Liver (tissue), 9 donors: ENCODE results near the gene BEST3. TPM values are rescaled to one million over a fixed set of nuclear protein-coding genes. Genes with fewer than 3 reads are reported as not detected.

Experiments used
- DNase-seq: peaks from one replicate; pipeline ENCODE4 v3.0.0-alpha.2; 2017; ENCODE audit warnings: low spot score
- H3K27ac ChIP-seq, 2 donors: one replicate each; pipeline ENCODE4 v1.7.0; 2013; ENCODE audit warnings: inconsistent platforms in 2 of 2, low read length in 2 of 2, control low read depth in 1 of 2, low read depth in 1 of 2, mild to moderate bottlenecking in 1 of 2
- H3K27me3 ChIP-seq, 4 donors: one replicate each; pipeline versions ENCODE4 v1.6.1 to v1.7.0; 2013; ENCODE audit warnings: low read length in 3 of 4, inconsistent platforms in 1 of 4, mild to moderate bottlenecking in 1 of 4, moderate library complexity in 1 of 4; ENCODE audit not compliant: control insufficient read depth in 4 of 4, insufficient read depth in 4 of 4
- H3K36me3 ChIP-seq, 4 donors: one replicate each; pipeline versions ENCODE4 v1.6.1 to v1.7.0; 2013; ENCODE audit warnings: low read length in 3 of 4, mild to moderate bottlenecking in 3 of 4, low read depth in 1 of 4, moderate library complexity in 1 of 4; ENCODE audit not compliant: control insufficient read depth in 4 of 4, insufficient read depth in 3 of 4
- H3K4me1 ChIP-seq, 4 donors: one replicate each; pipeline versions ENCODE4 v1.6.1 to v1.7.0; 2013; ENCODE audit warnings: low read length in 3 of 4, mild to moderate bottlenecking in 3 of 4, moderate library complexity in 1 of 4; ENCODE audit not compliant: control insufficient read depth in 4 of 4, insufficient read depth in 4 of 4
- H3K4me3 ChIP-seq, 3 donors: one replicate each; pipeline versions ENCODE4 v1.6.1 to v1.7.0; 2013; ENCODE audit warnings: low read length in 3 of 3, control low read depth in 1 of 3, low read depth in 1 of 3, mild to moderate bottlenecking in 1 of 3
- H3K9ac ChIP-seq, 2 donors: one replicate each; pipeline ENCODE4 v1.7.0; 2013; ENCODE audit warnings: low read length in 2 of 2, mild to moderate bottlenecking in 2 of 2, moderate library complexity in 2 of 2, control low read depth in 1 of 2, low read depth in 1 of 2
- H3K9me3 ChIP-seq, 4 donors: one replicate each; pipeline versions ENCODE4 v1.6.1 to v1.7.0; 2013; ENCODE audit warnings: low read length in 3 of 4; ENCODE audit not compliant: control insufficient read depth in 4 of 4
- ATF3 ChIP-seq: IDR thresholded peaks from 2 replicates; pipeline ENCODE4 v1.6.1; 2016; ENCODE audit warnings: antibody characterized with exemption
- CTCF ChIP-seq: fragments of 150-350 bp; IDR thresholded peaks from 2 replicates; pipeline ENCODE4 v1.5.1; 2017; ENCODE audit warnings: improper control_type of control experiment, low read depth, low read length; ENCODE audit not compliant: missing input control
- EGR1 ChIP-seq, 2 donors: IDR thresholded peaks; 2 replicates each; pipeline ENCODE4 v1.6.1; 2016 to 2018; ENCODE audit warnings: antibody characterized with exemption in 2 of 2, low read depth in 2 of 2
- FOXA1 ChIP-seq: IDR thresholded peaks from 2 replicates; pipeline ENCODE4 v1.6.1; 2016; ENCODE audit warnings: antibody characterized with exemption
- FOXA2 ChIP-seq: IDR thresholded peaks from 2 replicates; pipeline ENCODE4 v1.6.1; 2016; ENCODE audit warnings: antibody characterized with exemption
- GABPA ChIP-seq, 2 donors: IDR thresholded peaks in 1 of 2; conservative IDR thresholded peaks in 1 of 2; 2 replicates each; pipeline ENCODE4 v1.6.1; 2016; ENCODE audit warnings: antibody characterized with exemption in 2 of 2, mild to moderate bottlenecking in 1 of 2, moderate library complexity in 1 of 2
- HNF4A ChIP-seq, 2 donors: conservative IDR thresholded peaks; 2 replicates each; pipeline ENCODE4 v1.6.1; 2016; ENCODE audit warnings: antibody characterized with exemption in 2 of 2, mild to moderate bottlenecking in 2 of 2
- JUND ChIP-seq, 2 donors: IDR thresholded peaks; 2 replicates each; pipeline ENCODE4 v1.6.1; 2016; ENCODE audit warnings: antibody characterized with exemption in 2 of 2
- MAX ChIP-seq: IDR thresholded peaks from 2 replicates; pipeline ENCODE4 v1.6.1; 2016; ENCODE audit warnings: antibody characterized with exemption
- NR2F2 ChIP-seq: IDR thresholded peaks from 2 replicates; pipeline ENCODE4 v1.6.1; 2016; ENCODE audit warnings: antibody characterized with exemption
- REST ChIP-seq: IDR thresholded peaks from 2 replicates; pipeline ENCODE4 v1.6.1; 2016; ENCODE audit warnings: antibody characterized with exemption, mild to moderate bottlenecking
- RXRA ChIP-seq, 2 donors: IDR thresholded peaks; 2 replicates each; pipeline ENCODE4 v1.6.1; 2017 to 2018; ENCODE audit warnings: antibody characterized with exemption in 2 of 2, mild to moderate bottlenecking in 1 of 2
- SP1 ChIP-seq: IDR thresholded peaks from 2 replicates; pipeline ENCODE4 v1.6.1; 2018; ENCODE audit warnings: antibody characterized with exemption, mild to moderate bottlenecking
- YY1 ChIP-seq: IDR thresholded peaks from 2 replicates; pipeline ENCODE4 v1.6.1; 2016; ENCODE audit warnings: antibody characterized with exemption, mild to moderate bottlenecking
- ZBTB33 ChIP-seq: IDR thresholded peaks from 2 replicates; pipeline ENCODE4 v1.6.1; 2016; ENCODE audit warnings: antibody characterized with exemption
- WGBS: extraction: QIAGEN DNeasy Blood & Tissue Kit; methylation state at CpG from one replicate; pipeline ENCODE4 v1.1.7; 2013; 5-methylcytosine and 5-hydroxymethylcytosine counted together
- polyA plus RNA-seq, 2 donors: library from polyadenylated mRNA; stranded (reverse) in 1 of 2; unstranded in 1 of 2; fragments of 200-250 nt in 1 of 2; fragments of >200 nt in 1 of 2; fragmentation: Nextera tagmentation in 1 of 2; extraction: Ambion mirVana in 1 of 2; gene quantifications; one replicate each; pipeline versions ENCODE4 v1.2.1 to v1.2.3, GENCODE V29; 2013 to 2015
- total RNA-seq, 2 donors: library from RNA; depleted of rRNA; stranded (reverse); fragments of >200 nt; gene quantifications; one replicate each; pipeline ENCODE4 v1.2.3, GENCODE V29; 2014
- donor health status: healthy.
- donor health status: healthy.
- donor health status: healthy.
- donor health status: healthy.
- donor health status: healthy.

BEST3 gene
- total and polyA plus RNA-seq, 4 donors, result 0.89 TPM; not detected in 3

- TF ChIP-seq ZBTB33, result no peak
These were observed 66.0 kb downstream of the BEST3 start (continued) for GRCh38 chr12:69633061-69633460.

- Histone ChIP-seq H3K4me1 (no peaks in the 10 kb centered on the region), H3K9me3 (no peaks in the 10 kb centered on the region), H3K27me3 (no peaks in the 10 kb centered on the region), H3K27ac (no peak overlapping the region), H3K4me3 (no peak overlapping the region), H3K36me3 (no peaks in the 10 kb centered on the region), H3K9ac (no peak overlapping the region)
- DNase-seq, result no peak
- TF ChIP-seq ATF3 (no peak), NR2F2 (no peak), HNF4A (conservative IDR thresholded peaks at IDR 0.05) (peak in 1 of 2 donors; percentile 36), SP1 (no peak)
- WGBS, result 82% methylated on average over 6 of the region's 6 CpGs
These were observed 68.9 kb downstream of the BEST3 start for GRCh38 chr12:69630191-69630590.

GRCh38 chr12:69627501-69627900, 71.6 kb downstream of the BEST3 start:
- TF ChIP-seq JUND (IDR thresholded peaks at IDR 0.05) (no peak), RXRA (IDR thresholded peaks at IDR 0.05) (no peak), HNF4A (conservative IDR thresholded peaks at IDR 0.05) (no peak), FOXA1 (no peak), ATF3 (no peak), YY1 (no peak)
- Histone ChIP-seq H3K27me3 (no peaks in the 10 kb centered on the region), H3K9me3 (no peaks in the 10 kb centered on the region), H3K36me3 (no peaks in the 10 kb centered on the region), H3K4me3 (no peak overlapping the region), H3K4me1 (no peaks in the 10 kb centered on the region), H3K27ac (no peak overlapping the region), H3K9ac (no peak overlapping the region)
- 72% methylated on average over 8 of the region's 8 CpGs for WGBS
- peak; percentile 56 for DNase-seq

- WGBS, result 92% methylated on average over 13 of the region's 13 CpGs
- Histone ChIP-seq H3K4me3 (no peak overlapping the region), H3K4me1 (peaks cover 0 to 2% (median 0%) of the 10 kb centered on the region in 4 donors), H3K36me3 (no peaks in the 10 kb centered on the region), H3K9me3 (no peaks in the 10 kb centered on the region), H3K27me3 (no peaks in the 10 kb centered on the region), H3K9ac (no peak overlapping the region), H3K27ac (no peak overlapping the region)
- peak; percentile 95 for DNase-seq
- TF ChIP-seq FOXA1 (no peak), FOXA2 (no peak), JUND (IDR thresholded peaks at IDR 0.05) (no peak), ATF3 (no peak), EGR1 (IDR thresholded peaks at IDR 0.05; ENCODE audit: low read depth in 2 of 2) (no peak), GABPA (IDR thresholded peaks at IDR 0.05 in 1 of 2, conservative IDR thresholded peaks at IDR 0.05 in 1 of 2) (no peak), REST (no peak), ZBTB33 (no peak), RXRA (IDR thresholded peaks at IDR 0.05) (no peak), SP1 (no peak), CTCF (no peak), MAX (no peak)
These were observed 75.1 kb downstream of the BEST3 start for GRCh38 chr12:69623970-69624369.
